Hepatocyte (in vitro differentiated cells): ENCODE measurements around the gene SEL1L2. TPM values are rescaled to one million over a fixed set of nuclear protein-coding genes. Genes with fewer than 3 reads are reported as not detected.

Experiments used
- DNase-seq: peaks from one replicate; pipeline ENCODE4 v3.0.0-alpha.2; 2016; ENCODE audit warnings: low spot score
- H2AFZ ChIP-seq: fragments of 200-600 bp; sonication (generic); 2 replicates; pipeline ENCODE4 v1.6.0; 2016; ENCODE audit warnings: antibody characterized with exemption, mild to moderate bottlenecking
- H3K27ac ChIP-seq: fragments of 200-600 bp; sonication (generic); 2 replicates; pipeline ENCODE4 v1.5.1; 2016; ENCODE audit warnings: mild to moderate bottlenecking
- H3K27me3 ChIP-seq: fragments of 200-600 bp; sonication (generic); 2 replicates; pipeline ENCODE4 v1.6.1; 2016
- H3K36me3 ChIP-seq: fragments of 200-600 bp; sonication (generic); replicated peaks from 2 replicates; pipeline ENCODE4 v1.5.1; 2016; ENCODE audit warnings: low read depth; ENCODE audit not compliant: insufficient read depth
- H3K4me1 ChIP-seq: fragments of 200-600 bp; sonication (generic); 2 replicates; pipeline ENCODE4 v1.5.1; 2016; ENCODE audit warnings: mild to moderate bottlenecking, moderate library complexity; ENCODE audit not compliant: insufficient read depth
- H3K4me2 ChIP-seq: fragments of 200-600 bp; sonication (generic); 2 replicates; pipeline ENCODE4 v1.6.0; 2016
- H3K4me3 ChIP-seq: fragments of 200-600 bp; sonication (generic); 2 replicates; pipeline ENCODE4 v1.5.1; 2016; ENCODE audit warnings: mild to moderate bottlenecking
- H3K79me2 ChIP-seq: fragments of 200-600 bp; sonication (generic); 2 replicates; pipeline ENCODE4 v1.6.0; 2017; ENCODE audit warnings: mild to moderate bottlenecking
- H3K9me2 ChIP-seq: fragments of 200-600 bp; sonication (generic); replicated peaks from 2 replicates; pipeline ENCODE4 v1.6.0; 2017; ENCODE audit warnings: mild to moderate bottlenecking; ENCODE audit not compliant: insufficient read depth
- H3K9me3 ChIP-seq: fragments of 200-600 bp; sonication (generic); 2 replicates; pipeline ENCODE4 v1.5.1; 2016; ENCODE audit warnings: low read depth, mild to moderate bottlenecking
- H4K20me1 ChIP-seq: fragments of 200-600 bp; sonication (generic); 2 replicates; pipeline ENCODE4 v1.6.0; 2016; ENCODE audit warnings: mild to moderate bottlenecking; ENCODE audit not compliant: insufficient read depth, poor library complexity, severe bottlenecking
- EZH2 ChIP-seq: fragments of 200-600 bp; sonication (generic); IDR thresholded peaks from 2 replicates; pipeline ENCODE4 v1.6.1; 2016; ENCODE audit warnings: antibody characterized with exemption, mild to moderate bottlenecking, borderline replicate concordance
- EZH2phosphoT487 ChIP-seq: fragments of 200-600 bp; sonication (generic); IDR thresholded peaks from one replicate; pipeline ENCODE4 v1.6.1; 2018; ENCODE audit warnings: antibody characterized with exemption, mild to moderate bottlenecking, low read depth, moderate library complexity; ENCODE audit not compliant: unreplicated experiment, severe bottlenecking
- WGBS: methylation state at CpG from one replicate; pipeline ENCODE4 v1.1.6; 2016; ENCODE audit warnings: low lambda C conversion rate; ENCODE audit errors: missing lambda C conversion rate; 5-methylcytosine and 5-hydroxymethylcytosine counted together
- polyA plus RNA-seq: library from polyadenylated mRNA; unstranded; fragments of >200 nt; fragmentation: Nextera tagmentation; extraction: Ambion mirVana; gene quantifications from 2 replicates; pipeline ENCODE4 v1.2.1, GENCODE V29; 2016
- total RNA-seq: library from RNA; depleted of rRNA; stranded (reverse); fragments of >200 nt; gene quantifications from 2 replicates; pipeline ENCODE4 v1.2.3, GENCODE V29; 2014
- TF ChIP-seq, protein P1 (sequence below): fragments of 200-600 bp; sonication (generic); IDR thresholded peaks from 2 replicates; pipeline ENCODE4 v1.5.1; 2016; ENCODE audit warnings: antibody characterized with exemption, mild to moderate bottlenecking; ENCODE audit not compliant: poor library complexity

Gene SEL1L2
- total and polyA plus RNA-seq, 2 experiments from 2014 or later = not detected

DNA sequence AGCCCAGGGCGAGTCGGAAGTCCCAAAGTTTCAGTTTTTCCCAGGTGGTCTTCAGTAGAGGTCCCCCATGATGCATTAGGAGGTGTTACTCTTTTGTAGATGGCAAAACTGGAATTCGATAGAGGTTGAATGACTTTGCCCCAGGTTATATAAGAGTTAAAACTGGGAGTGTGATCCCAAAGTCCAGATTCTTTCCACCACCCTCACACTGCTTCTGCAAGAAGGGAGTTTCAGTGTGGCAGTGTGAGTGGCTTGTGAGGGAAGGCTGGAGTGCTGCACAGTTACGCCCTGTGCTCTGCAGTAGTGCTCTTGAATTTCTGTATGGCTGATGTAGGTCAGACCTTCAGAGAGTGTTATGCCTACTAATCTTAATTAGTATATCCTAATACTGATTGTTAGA is 175.7 kb downstream of the SEL1L2 start:
- DNase-seq = no peak
- WGBS = 88% methylated on average over 4 of the region's 4 CpGs
- Histone ChIP-seq H3K79me2 (no peaks in the 10 kb centered on the region), H3K4me2 (no peak overlapping the region), H3K4me3 (no peak overlapping the region), H3K9me3 (no peaks in the 10 kb centered on the region), H3K4me1 (no peaks in the 10 kb centered on the region), H3K36me3 (no peaks in the 10 kb centered on the region), H2AFZ (no peak overlapping the region), H3K27ac (no peak overlapping the region), H3K27me3 (no peaks in the 10 kb centered on the region), H3K9me2 (no peaks in the 10 kb centered on the region), H4K20me1 (no peaks in the 10 kb centered on the region)
- TF ChIP-seq, protein P1, sequence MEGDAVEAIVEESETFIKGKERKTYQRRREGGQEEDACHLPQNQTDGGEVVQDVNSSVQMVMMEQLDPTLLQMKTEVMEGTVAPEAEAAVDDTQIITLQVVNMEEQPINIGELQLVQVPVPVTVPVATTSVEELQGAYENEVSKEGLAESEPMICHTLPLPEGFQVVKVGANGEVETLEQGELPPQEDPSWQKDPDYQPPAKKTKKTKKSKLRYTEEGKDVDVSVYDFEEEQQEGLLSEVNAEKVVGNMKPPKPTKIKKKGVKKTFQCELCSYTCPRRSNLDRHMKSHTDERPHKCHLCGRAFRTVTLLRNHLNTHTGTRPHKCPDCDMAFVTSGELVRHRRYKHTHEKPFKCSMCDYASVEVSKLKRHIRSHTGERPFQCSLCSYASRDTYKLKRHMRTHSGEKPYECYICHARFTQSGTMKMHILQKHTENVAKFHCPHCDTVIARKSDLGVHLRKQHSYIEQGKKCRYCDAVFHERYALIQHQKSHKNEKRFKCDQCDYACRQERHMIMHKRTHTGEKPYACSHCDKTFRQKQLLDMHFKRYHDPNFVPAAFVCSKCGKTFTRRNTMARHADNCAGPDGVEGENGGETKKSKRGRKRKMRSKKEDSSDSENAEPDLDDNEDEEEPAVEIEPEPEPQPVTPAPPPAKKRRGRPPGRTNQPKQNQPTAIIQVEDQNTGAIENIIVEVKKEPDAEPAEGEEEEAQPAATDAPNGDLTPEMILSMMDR = no peak
- TF ChIP-seq EZH2phosphoT487 = no peak
- no peak for TF ChIP-seq EZH2

DNA sequence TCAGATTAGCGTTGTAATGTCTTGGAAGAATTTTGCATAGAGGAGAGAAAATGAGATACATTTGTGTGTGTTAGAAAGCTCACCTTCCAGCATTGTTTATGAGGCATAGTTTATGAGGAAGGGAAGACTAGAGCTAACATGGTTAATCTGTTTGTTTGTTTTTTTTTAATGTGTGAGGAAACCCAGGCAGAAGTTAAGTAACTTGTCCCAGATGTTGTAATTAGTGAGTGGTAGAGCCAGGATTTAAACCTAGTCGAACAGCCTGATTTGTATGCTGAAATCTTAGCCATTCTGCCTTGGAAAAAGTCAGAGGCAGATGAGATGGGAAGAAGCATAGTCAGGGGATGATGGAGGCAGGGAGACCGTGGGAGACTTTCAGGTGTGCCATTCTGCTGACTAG is 176.5 kb downstream of the SEL1L2 start:
- Histone ChIP-seq H3K36me3 (no peaks in the 10 kb centered on the region), H3K4me2 (no peak overlapping the region), H3K27ac (no peak overlapping the region), H3K4me3 (no peak overlapping the region), H2AFZ (no peak overlapping the region), H4K20me1 (no peaks in the 10 kb centered on the region), H3K9me3 (no peaks in the 10 kb centered on the region), H3K27me3 (no peaks in the 10 kb centered on the region), H3K79me2 (no peaks in the 10 kb centered on the region), H3K4me1 (no peaks in the 10 kb centered on the region), H3K9me2 (no peaks in the 10 kb centered on the region)
- DNase-seq = no peak
- WGBS = 64% methylated on average over 3 of the region's 3 CpGs
- TF ChIP-seq EZH2phosphoT487 (no peak), EZH2 (no peak)
- TF ChIP-seq, protein P1 = no peak

DNA sequence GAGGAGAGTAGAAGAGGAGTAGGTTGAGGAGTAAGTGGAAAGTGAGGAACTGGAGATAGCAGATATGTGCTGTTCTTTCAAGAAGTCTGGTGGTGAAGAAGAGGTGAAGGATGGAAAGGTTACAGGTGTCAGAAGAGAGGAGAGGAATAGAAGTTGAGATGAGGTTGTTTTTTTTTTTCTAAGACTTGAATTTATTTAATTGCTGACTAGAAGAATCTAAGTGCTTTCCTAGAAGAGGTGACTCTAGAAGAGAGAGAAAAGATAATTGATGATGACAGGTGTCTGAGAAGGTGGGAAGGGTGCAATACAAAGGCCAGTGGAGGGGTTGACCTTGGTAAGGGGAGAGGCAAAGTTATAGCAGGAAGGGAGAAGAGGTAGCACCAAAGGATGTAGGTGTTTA is 180.0 kb downstream of the SEL1L2 start:
- no peaks in the 10 kb centered on the region for H3K27me3 ChIP-seq
- H3K9me3 ChIP-seq = no peaks in the 10 kb centered on the region
- H3K4me2 ChIP-seq = no peak overlapping the region
- TF ChIP-seq EZH2 (no peak), EZH2phosphoT487 (no peak)
- TF ChIP-seq, protein P1 = no peak
- H3K79me2 ChIP-seq = no peaks in the 10 kb centered on the region
- DNase-seq = no peak
- no peak overlapping the region for H3K27ac ChIP-seq
- H4K20me1 ChIP-seq = no peaks in the 10 kb centered on the region
- H3K36me3 ChIP-seq = no peaks in the 10 kb centered on the region
- H2AFZ ChIP-seq = no peak overlapping the region
- no peaks in the 10 kb centered on the region for H3K4me1 ChIP-seq
- no peaks in the 10 kb centered on the region for H3K9me2 ChIP-seq
- H3K4me3 ChIP-seq = no peak overlapping the region

DNA sequence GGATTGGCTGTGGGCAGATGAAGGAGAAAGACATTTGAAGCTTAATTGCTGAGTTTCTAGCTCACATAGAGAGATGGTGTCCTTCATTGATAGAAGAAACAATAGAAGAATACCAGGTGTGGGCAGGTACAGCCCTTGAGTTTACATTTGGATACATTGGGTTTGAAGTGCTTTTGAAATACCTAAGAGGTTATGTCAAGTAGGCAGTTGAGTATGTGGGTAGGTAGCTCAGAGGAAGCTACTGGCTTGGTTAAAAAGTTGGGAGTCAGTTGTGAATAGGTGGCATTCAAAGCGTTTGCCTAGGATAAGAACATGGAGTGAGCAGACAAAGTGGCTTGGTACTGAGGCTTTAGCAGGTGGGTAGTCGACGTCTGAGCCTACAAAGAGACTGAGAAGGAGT is 180.6 kb downstream of the SEL1L2 start:
- no peak for DNase-seq
- WGBS = 92% methylated on average over 3 of the region's 3 CpGs
- Histone ChIP-seq H3K9me3 (no peaks in the 10 kb centered on the region), H3K4me1 (no peaks in the 10 kb centered on the region), H2AFZ (no peak overlapping the region), H3K4me2 (no peak overlapping the region), H3K27ac (no peak overlapping the region), H3K4me3 (no peak overlapping the region), H3K79me2 (no peaks in the 10 kb centered on the region), H3K27me3 (no peaks in the 10 kb centered on the region), H4K20me1 (no peaks in the 10 kb centered on the region), H3K9me2 (no peaks in the 10 kb centered on the region), H3K36me3 (no peaks in the 10 kb centered on the region)
- TF ChIP-seq, protein P1 = no peak
- TF ChIP-seq EZH2 = no peak
- TF ChIP-seq EZH2phosphoT487 = no peak
